HG02642 (cell line): Measurements from ENCODE around the gene EFCAB6.
A peak's percentile ranks its signal among the peaks of the same experiment; 100 is the strongest.

ENCODE experiments used
- ATAC-seq: cut with Tn5 transposase; IDR thresholded peaks from one replicate; pipeline ENCODE4 v1.9.1; 2021; ENCODE audit warnings: mild to moderate bottlenecking; ENCODE audit not compliant: unreplicated experiment, poor library complexity

Gene EFCAB6

GRCh38 chr22:43753688-43754087 lies 58.4 kb downstream of the EFCAB6 start:
- ATAC-seq = no peak

DNA sequence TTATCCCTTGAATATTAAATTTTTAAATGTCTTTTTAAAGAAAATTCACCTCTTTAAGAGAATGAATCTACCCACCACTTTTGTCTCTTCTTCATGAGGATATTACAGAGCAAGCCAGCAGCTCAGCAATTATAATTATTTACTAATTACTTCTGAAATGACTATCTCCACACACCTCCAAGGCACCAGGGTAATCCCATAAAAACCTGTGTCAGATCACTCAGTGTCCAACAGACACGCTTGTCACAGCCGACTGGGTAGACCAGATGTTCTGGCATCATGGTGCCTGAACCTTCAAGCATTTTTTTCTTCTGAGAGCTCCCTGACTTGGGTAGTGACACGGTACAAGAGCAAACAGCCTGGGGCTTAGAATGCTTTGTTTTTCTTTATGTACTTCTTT lies 61.4 kb downstream of the EFCAB6 start:
- peak; percentile 46 for ATAC-seq

GRCh38 chr22:43749473-43749872 lies 62.6 kb downstream of the EFCAB6 start:
- ATAC-seq = no peak

DNA sequence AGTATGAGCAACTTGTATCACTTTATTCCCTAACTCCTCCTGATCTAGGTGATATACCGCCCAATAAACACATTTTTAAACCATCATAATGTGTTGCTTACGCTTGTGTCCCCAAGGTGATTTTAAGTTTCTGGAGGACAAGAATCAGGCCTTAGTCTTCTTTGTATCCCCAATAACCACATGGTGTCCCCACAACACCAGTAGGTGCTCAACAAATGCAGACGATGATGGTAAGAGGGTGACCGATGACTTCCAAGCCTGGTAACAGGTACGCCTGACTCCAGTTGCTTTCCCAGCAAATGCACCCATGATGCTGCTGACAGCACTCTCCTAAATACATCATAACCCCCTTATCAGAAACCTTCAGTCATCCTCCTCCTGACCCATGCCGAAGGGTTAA lies 64.2 kb downstream of the EFCAB6 start:
- ATAC-seq = no peak

GRCh38 chr22:43747058-43747457 lies 65.0 kb downstream of the EFCAB6 start:
- no peak for ATAC-seq

- ATAC-seq = no peak
Measured at GRCh38 chr22:43745783-43746356, 66.2 kb downstream of the EFCAB6 start.

DNA sequence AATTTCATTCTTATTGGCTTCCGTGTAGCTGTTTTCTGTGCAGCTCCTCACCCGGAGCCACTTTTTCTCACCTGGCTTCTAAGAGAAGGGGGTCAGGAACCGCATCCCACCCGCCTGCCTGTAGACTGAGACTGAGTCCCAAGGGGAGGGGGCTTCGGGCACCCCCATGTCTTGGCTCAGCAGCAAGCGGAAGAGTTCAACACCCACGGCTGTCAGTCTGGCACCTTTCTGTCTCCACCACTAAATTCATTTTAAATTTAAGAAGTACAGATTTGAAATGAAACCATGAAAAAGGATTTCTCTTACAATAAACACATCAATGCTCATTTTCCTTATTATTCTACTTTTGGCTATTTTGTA lies 66.7 kb downstream of the EFCAB6 start:
- no peak for ATAC-seq

DNA sequence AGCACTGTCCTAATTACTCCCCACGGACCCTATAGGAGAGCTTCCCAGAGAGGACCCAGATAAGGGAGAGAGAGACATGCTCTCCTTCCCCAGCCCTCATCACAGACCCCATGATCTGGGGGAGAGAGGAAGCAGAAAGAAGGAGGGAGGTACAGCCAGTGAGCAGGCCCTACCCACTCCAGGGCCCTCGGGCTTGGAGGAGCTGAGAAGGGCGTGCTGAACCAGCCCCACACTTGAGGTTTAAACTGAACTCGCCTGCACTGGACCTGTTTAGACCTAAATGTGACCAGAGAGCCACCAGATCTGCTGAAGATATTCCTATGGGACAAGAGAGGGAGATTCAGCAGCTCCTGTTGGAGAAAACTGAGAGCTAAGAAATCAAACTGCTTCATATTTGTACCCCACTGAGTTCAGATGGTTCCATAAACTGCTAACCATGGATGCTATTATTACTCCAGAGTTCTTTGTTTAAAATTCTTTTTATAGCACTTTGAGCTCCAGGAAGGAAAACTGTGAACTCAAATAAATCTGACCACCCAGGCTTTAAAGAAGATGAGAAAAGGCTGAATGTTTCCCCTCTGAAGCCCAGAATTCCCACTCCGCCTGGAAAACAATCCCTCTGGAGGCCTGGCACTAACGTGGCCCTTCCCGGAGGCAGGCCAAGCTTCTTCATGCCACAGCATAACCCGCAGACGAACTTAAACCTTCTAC lies 67.2 kb downstream of the EFCAB6 start:
- ATAC-seq = no peak

DNA sequence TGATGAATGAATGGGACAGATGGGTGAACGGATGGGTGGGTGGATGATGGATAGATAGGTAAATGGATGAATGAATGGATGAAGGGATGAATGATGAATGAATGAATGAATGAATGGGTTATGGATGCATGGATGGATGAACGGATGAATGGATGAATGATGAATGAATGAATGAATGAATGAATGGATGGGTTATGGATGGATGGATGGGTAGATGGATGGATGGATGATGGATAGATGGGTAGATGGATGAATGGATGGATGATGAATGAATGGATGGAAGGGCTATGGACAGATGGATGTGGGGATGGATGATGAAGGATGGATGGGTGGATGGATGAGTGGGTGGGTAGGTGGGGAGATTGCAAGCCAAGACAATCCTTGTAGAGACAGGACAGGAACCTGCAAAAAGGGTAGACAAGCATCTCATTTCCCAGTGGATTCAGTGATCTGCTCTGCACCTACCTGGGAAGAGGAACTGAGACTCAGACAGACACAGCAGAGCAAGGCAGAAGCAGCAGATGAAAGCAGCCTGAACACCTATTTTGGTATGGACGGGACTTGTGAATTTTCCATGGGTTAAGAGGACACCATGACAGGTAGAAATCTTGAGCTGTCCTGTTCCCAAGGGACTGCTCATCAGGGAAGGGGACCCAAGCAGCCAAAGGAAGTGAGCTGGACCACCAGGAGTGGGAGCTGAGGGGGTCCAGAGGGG lies 68.0 kb downstream of the EFCAB6 start:
- ATAC-seq = no peak

DNA sequence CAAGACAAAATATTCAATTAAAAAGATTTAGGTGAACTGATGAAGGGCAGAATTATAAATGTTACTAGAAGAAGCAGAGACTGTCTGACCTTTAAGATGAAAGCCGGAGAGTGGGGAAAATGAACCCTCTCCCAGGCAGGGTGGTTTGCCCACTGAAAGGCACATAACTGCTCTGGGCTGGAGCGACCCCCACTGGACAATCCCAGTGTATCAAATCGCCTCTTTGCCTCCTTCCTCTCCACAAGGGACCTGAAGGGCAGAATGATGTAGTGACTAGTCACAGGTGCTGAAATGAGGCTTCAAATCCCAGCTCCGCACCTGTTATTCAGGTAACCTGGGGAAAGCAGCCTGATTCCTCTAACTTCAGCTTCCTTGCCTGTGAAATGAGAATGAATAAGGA lies 69.0 kb downstream of the EFCAB6 start:
- no peak for ATAC-seq

- ATAC-seq = no peak
Measured at GRCh38 chr22:43742154-43742950, 69.8 kb downstream of the EFCAB6 start.

- no peak for ATAC-seq
Measured at GRCh38 chr22:43740587-43741270, 71.4 kb downstream of the EFCAB6 start.

- ATAC-seq = no peak
Measured at GRCh38 chr22:43739851-43740379, 72.2 kb downstream of the EFCAB6 start.

DNA sequence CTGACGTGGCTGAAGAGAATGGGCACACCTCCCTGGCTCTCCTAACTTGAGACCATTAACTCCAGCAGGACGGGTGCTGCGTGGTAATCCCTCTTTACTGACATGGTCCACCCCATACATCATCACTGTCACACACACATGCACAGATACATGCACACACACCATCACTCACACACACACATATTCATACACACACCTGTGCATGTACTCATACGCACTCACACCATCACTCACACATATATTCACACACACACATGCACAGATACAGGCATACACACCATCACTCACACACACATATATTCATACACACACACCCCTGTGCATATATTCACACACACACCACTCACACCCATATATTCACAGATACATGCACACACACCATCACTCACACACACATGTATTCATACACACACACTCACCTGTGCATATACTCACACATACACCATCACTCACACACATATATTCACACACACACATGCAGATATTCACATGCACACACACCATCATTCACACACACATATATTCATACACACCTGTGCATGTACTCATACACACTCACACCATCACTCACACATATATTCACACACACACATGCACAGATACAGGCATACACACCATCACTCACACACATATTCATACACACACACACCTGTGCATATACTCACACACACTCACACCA lies 74.8 kb downstream of the EFCAB6 start:
- ATAC-seq = no peak

- ATAC-seq = no peak
Measured at GRCh38 chr22:43736651-43737050, 75.5 kb downstream of the EFCAB6 start.

GRCh38 chr22:43734370-43735150 lies 77.5 kb downstream of the EFCAB6 start:
- ATAC-seq = no peak

DNA sequence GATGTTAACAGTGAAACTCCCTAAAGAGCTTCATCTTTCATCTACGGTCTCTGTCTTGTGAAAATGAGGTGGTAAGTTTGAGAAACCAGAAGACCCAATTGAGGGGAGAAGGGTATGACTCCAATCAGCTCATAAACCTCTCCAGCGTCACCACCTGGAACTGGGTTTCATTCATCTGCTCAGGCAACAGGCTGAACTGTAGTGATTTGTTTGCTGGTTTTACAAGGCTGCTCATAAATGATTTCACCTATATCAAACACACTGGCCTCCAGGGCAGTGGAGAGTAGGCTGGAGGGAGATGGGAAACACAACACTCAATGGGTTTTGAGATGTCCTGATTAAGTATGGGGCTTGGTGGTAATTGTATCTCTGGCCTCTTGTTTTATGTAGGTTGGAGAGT lies 79.0 kb downstream of the EFCAB6 start:
- no peak for ATAC-seq

GRCh38 chr22:43731988-43732387 lies 80.1 kb downstream of the EFCAB6 start:
- no peak for ATAC-seq
